Chondrocyte (in vitro differentiated cells): ENCODE results near the gene PLA2G2E. TPM values are rescaled to one million over a fixed set of nuclear protein-coding genes. Genes with fewer than 3 reads are reported as not detected.

ENCODE experiments used
- DNase-seq: peaks from one replicate; pipeline ENCODE4 v3.0.0; 2021; ENCODE audit warnings: mixed read lengths, low spot score
- H3K27ac Mint-ChIP-seq: one replicate; pipeline ENCODE4 v1.8.0; 2021; ENCODE audit warnings: mild to moderate bottlenecking, moderate library complexity, mixed read lengths; ENCODE audit not compliant: unreplicated experiment
- H3K27me3 Mint-ChIP-seq: 2 replicates; pipeline ENCODE4 v1.8.0; 2021; ENCODE audit warnings: low read depth, mixed read lengths
- H3K36me3 Mint-ChIP-seq: 2 replicates; pipeline ENCODE4 v1.8.0; 2021; ENCODE audit warnings: low read depth, mixed read lengths
- H3K4me1 Mint-ChIP-seq: 2 replicates; pipeline ENCODE4 v1.8.0; 2021; ENCODE audit warnings: low read depth, mild to moderate bottlenecking, mixed read lengths
- H3K4me3 Mint-ChIP-seq: one replicate; pipeline ENCODE4 v1.8.0; 2021; ENCODE audit warnings: mild to moderate bottlenecking, moderate library complexity, mixed read lengths; ENCODE audit not compliant: unreplicated experiment
- H3K9me3 Mint-ChIP-seq: 2 replicates; pipeline ENCODE4 v1.8.0; 2021; ENCODE audit warnings: low read depth, mixed read lengths
- CTCF ChIP-seq: fragments of 200-600 bp; sonication (generic); IDR thresholded peaks from 2 replicates; pipeline ENCODE4 v1.5.0; 2021; ENCODE audit warnings: antibody characterized with exemption, mild to moderate bottlenecking, moderate library complexity
- total RNA-seq: library from RNA; stranded (reverse); gene quantifications from 3 replicates; pipeline ENCODE4 v1.2.1, GENCODE V29; 2021

Gene PLA2G2E
- total RNA-seq, 1 donor from 2014 or later: not detected

GRCh38 chr1:19910650-19911049, 12.8 kb downstream of the PLA2G2E start:
- no peak overlapping the region for H3K4me3 Mint-ChIP-seq
- no peak for TF ChIP-seq CTCF
- no peak overlapping the region for H3K27ac Mint-ChIP-seq
- no peaks in the 10 kb centered on the region for H3K27me3 Mint-ChIP-seq
- H3K4me1 Mint-ChIP-seq: no peaks in the 10 kb centered on the region
- H3K9me3 Mint-ChIP-seq: no peaks in the 10 kb centered on the region
- H3K36me3 Mint-ChIP-seq: peaks cover 40% of the 10 kb centered on the region
- DNase-seq: no peak

GRCh38 chr1:19909971-19910370, 13.4 kb downstream of the PLA2G2E start:
- no peak for TF ChIP-seq CTCF
- Mint-ChIP-seq H3K4me1 (no peaks in the 10 kb centered on the region), H3K9me3 (no peaks in the 10 kb centered on the region), H3K36me3 (peaks cover 43% of the 10 kb centered on the region), H3K27ac (no peak overlapping the region), H3K4me3 (no peak overlapping the region), H3K27me3 (no peaks in the 10 kb centered on the region)
- DNase-seq: no peak

- DNase-seq: no peak
- H3K27me3 Mint-ChIP-seq: no peaks in the 10 kb centered on the region
- no peak overlapping the region for H3K4me3 Mint-ChIP-seq
- no peak overlapping the region for H3K27ac Mint-ChIP-seq
- TF ChIP-seq CTCF: no peak
- H3K9me3 Mint-ChIP-seq: no peaks in the 10 kb centered on the region
- no peaks in the 10 kb centered on the region for H3K4me1 Mint-ChIP-seq
- peaks cover 46% of the 10 kb centered on the region for H3K36me3 Mint-ChIP-seq
Observed at GRCh38 chr1:19909392-19909791, 14.0 kb downstream of the PLA2G2E start.

- TF ChIP-seq CTCF: no peak
- H3K4me3 Mint-ChIP-seq: no peak overlapping the region
- no peaks in the 10 kb centered on the region for H3K4me1 Mint-ChIP-seq
- no peaks in the 10 kb centered on the region for H3K9me3 Mint-ChIP-seq
- H3K27me3 Mint-ChIP-seq: no peaks in the 10 kb centered on the region
- no peak for DNase-seq
- no peak overlapping the region for H3K27ac Mint-ChIP-seq
- H3K36me3 Mint-ChIP-seq: peaks cover 45% of the 10 kb centered on the region
Observed at GRCh38 chr1:19907456-19907855, 16.0 kb downstream of the PLA2G2E start.

GRCh38 chr1:19903621-19904020, 19.8 kb downstream of the PLA2G2E start:
- Mint-ChIP-seq H3K27ac (no peak overlapping the region), H3K9me3 (no peaks in the 10 kb centered on the region), H3K27me3 (no peaks in the 10 kb centered on the region), H3K4me3 (no peak overlapping the region), H3K4me1 (no peaks in the 10 kb centered on the region), H3K36me3 (peaks cover 48% of the 10 kb centered on the region)
- TF ChIP-seq CTCF: no peak
- no peak for DNase-seq
